Kidney capillary endothelial cell (primary cell): ENCODE data around the gene SCYGR2.

ENCODE experiments used
- DNase-seq: peaks from one replicate; pipeline ENCODE4 v3.0.0-alpha.2; 2018; ENCODE audit warnings: low spot score

The SCYGR2 gene

DNA sequence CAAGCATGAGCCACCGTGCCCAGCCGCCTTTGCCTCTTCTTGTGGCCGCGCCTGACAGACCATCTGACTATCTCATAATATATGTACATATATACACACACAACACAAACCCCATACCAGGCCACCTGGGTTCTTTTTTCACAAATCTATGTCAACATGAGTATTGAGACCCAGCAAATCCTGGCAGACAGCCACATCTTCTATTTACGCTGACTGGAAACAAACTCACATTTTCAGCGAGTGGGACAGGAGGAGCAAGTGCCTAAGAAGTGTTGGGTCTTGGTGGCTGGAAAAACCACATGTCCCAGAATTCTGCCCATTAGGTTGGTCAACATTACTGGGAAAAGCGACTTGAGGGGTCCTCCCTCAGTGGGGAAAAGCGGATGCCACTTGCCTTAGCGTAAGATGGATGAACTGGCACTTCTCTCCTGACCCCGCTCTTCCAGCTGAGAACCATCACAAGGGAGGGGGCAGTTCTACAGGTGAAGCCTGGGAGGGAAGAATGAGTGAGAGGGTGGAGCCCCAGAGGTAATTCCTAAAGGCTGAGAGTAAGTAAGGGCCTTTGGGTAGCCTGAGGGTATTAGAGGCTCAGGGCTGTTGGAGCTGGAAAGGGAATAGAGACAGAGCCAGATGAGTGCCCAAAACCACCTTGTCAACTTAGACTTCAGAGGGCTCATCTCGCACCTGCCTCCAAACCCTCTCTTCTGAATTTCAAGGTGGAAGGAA is 14.0 kb downstream of the SCYGR2 start:
- DNase-seq: no peak

GRCh38 chr2:227613272-227613660 is 14.6 kb downstream of the SCYGR2 start:
- no peak for DNase-seq

DNA sequence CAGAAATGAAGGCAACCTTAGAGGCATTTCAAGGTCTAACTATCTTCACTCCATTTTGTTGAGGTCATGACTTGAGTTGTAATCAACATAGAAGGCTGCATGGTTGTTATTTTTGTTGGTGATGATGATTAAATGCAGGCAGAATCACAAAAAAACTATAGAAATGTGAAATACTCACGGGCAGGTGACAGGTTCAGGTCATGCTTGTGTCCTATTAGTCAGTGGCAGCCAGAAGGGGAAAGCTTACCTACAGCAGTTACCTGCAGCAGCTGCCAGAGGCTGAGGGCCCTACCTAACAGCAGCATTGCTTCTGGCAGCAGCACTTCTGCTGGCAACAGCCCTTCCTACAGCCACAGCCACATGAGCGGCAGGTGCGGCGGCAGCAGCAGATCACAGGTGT is 15.6 kb downstream of the SCYGR2 start:
- no peak for DNase-seq

GRCh38 chr2:227614740-227615139 is 16.0 kb downstream of the SCYGR2 start, which contains the start of gene SCYGR3:
TSS of gene SCYGR3 (minus strand) at chr2:227614840. CDS start at chr2:227614840, 0 bp downstream.
- DNase-seq: no peak

DNA sequence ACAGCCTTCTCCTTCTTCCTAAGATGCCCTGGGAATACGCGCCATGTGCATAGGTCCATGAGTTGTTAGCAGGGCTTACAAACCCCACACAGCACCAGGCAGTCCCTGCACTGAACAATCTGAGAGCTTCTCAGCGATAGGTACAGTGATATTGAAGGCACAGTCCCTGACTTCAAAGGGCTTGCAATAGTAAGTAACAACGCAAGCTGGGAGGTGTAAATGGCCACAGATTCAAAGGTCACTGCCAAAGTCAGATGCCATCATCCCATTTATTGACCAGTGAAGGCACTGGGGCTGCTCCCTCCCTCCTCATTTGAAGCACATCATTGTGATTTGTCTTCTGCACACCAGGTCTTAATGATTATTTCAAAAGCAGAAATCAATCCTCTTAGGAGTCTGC is 16.5 kb downstream of the SCYGR2 start:
- no peak for DNase-seq

GRCh38 chr2:227615906-227616305 is 17.2 kb downstream of the SCYGR2 start:
- DNase-seq: no peak

- DNase-seq: no peak
These were observed 17.9 kb downstream of the SCYGR2 start for GRCh38 chr2:227616631-227617030.

- DNase-seq: no peak
These were observed 18.9 kb downstream of the SCYGR2 start, which contains the start of gene SCYGR4 for GRCh38 chr2:227617316-227618230. TSS of gene SCYGR4 (plus strand) at chr2:227617498. CDS start at chr2:227617498, 0 bp downstream.

- DNase-seq: peak; percentile 71
These were observed 24.5 kb downstream of the SCYGR2 start for GRCh38 chr2:227623226-227623625.

GRCh38 chr2:227625420-227625819 is 26.7 kb downstream of the SCYGR2 start:
- no peak for DNase-seq

GRCh38 chr2:227626580-227627151 is 28.0 kb downstream of the SCYGR2 start:
- no peak for DNase-seq

DNA sequence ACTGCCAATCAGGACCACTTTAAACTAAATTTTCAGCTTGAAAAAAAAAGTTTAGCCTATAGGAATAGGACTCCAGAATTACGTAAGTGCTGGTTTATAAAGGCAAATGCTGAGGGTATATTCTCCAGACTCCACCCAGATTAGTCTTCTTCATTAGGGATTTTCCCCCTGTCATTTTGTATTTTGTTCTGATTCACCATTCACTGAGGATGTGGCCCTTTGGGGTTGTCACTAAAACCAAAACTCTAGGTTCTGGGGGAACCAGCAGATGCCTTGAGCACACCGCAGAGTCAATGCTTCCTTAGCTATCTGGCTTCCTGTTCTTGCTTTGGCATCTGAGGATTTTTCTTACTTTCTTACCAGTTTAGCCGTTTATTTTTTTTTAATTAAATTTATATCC is 29.1 kb downstream of the SCYGR2 start:
- no peak for DNase-seq

DNA sequence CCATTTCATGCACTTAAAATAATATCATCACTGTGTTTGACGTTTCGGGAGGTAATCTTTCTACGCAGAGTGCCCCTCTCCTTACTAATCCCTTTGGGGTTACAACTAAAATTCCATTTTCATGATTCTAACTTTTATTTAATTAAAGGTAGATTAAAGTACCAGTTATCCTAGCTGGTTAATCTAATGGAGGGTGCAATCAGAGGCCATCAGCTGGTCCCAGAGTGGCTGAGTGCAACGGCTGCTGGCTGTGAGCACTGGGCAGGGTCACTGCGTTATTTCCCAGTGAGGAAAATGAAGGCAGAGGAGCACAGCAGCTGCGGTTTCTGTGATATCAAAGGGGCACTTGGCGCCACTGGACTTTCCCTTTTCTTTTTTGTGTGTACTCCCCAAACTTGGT is 30.7 kb downstream of the SCYGR2 start:
- no peak for DNase-seq

- no peak for DNase-seq
These were observed 31.6 kb downstream of the SCYGR2 start for GRCh38 chr2:227630322-227630721.

GRCh38 chr2:227632827-227633226 is 34.1 kb downstream of the SCYGR2 start:
- DNase-seq: no peak

DNA sequence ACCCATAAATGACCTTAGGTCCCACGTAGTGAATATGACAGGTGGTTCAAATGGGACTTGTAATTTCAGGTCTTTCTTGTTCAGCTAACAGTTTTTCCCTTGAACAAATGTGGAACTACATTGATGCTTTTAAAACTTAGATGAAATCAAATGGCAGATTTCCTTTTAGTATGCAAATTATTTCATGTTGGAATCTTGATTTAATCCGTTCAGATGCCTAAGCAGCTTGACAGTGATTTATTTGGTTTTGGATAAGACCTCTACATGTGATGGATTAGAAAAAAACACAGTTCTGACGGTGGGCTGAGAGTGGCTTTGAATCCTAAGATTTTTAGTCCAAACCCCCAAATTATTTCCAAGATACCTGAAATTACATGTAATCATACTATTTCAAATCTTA is 35.5 kb downstream of the SCYGR2 start:
- no peak for DNase-seq

- DNase-seq: no peak
These were observed 44.0 kb downstream of the SCYGR2 start for GRCh38 chr2:227642656-227643055.

DNA sequence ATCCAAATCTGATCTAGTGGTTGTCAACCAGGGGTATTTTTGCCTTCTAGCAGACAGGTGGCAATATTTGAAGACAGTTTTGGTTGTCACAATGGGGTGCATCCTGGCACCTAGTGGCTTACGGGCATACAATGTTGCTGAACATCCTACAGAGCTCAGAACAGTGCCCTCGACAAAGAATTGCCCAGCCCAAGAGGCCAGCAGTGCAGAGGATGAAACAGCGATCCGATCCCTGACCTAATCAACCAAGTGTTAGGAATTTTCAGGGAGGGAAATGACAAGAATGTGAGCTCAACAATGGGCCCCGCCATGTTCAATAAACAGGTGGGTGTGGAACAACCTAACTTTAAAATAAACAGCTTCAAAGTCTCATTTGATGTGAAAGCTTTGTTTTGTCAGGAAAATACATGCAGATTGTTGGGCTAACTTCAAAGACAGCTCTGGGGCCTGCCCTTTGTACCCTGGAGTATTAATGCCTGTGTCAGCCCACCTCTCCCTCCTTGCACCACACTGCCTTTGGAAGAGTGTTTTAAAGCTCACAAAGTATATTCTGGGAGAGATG is 45.4 kb downstream of the SCYGR2 start:
- DNase-seq: no peak
